Measurements from ENCODE around the gene IFITM2. TPM values are rescaled to one million over a fixed set of nuclear protein-coding genes. Genes with fewer than 3 reads are reported as not detected.
"Not testable (repeated sequence)": the region's sequence is repeated elsewhere in the genome, so short reads cannot be mapped to it uniquely, and the experiment has no call there.

The IFITM2 gene
- total RNA-seq, 1 experiment from 2014 or later: 421 TPM

DNA sequence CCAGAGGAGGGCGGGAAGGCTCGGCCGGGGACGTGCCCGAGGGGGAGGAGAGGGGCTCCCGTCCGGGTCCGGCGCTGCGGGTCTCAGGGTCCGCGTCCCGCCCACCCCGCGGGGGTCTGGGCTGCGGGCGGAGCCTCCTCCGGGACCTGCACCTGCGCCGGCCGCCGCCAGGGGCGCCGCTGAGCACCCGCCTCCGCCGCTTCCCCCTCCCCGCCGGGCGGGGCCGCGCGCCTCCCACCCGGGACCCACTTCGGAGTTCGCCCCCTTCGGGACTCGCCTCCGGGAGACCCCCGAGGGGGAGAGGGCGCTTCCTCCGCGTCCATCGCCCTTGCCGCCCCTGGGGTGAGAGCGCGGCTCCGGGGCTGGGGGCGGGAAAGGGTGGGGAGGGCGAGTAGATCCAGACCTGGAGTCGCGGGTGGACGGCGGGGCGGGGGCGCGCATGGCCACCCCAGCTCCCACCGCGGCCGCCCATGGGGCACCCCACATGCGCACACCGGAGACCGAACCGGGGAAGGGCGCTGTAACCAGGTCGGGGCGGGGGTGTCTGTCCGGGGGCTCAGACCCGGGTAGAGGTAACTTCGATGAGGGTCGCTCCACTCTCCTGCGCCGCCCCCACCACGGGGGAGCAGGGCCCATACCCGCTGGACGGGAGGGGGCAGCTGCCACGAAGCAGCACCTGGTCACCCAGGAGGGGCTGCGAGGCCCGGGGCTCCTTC is 10.9 kb downstream of the IFITM2 start:
- not testable (repeated sequence) for H3K4me3 Mint-ChIP-seq; H3K14ac ChIP-seq (ENCODE audit: insufficient read depth, low read length); H3K9me3 ChIP-seq (ENCODE audit: control insufficient read depth, low read depth, low read length); H3K9me3 Mint-ChIP-seq; H3K18ac ChIP-seq (ENCODE audit: insufficient read length, low read depth, low read length); DNase-seq; H3K79me1 ChIP-seq (ENCODE audit: insufficient read depth, low read depth, low read length, poor library complexity, severe bottlenecking); H4K5ac ChIP-seq (ENCODE audit: insufficient read length, low read depth, low read length); H3K27ac ChIP-seq (ENCODE audit: insufficient read length, low read depth, low read length); H3K4me1 ChIP-seq (ENCODE audit: insufficient read depth, low read length); H3K4me2 ChIP-seq (ENCODE audit: insufficient read depth, insufficient read length, low read length); H3T11ph ChIP-seq (ENCODE audit: low read length); H3K79me2 ChIP-seq (ENCODE audit: insufficient read depth, low read length); H3K27ac Mint-ChIP-seq; H2BK15ac ChIP-seq (ENCODE audit: low read depth, low read length); H4K20me1 ChIP-seq (ENCODE audit: control insufficient read depth, insufficient read depth, insufficient read length); H3K4ac ChIP-seq (ENCODE audit: low read depth, low read length); H2AK5ac ChIP-seq (ENCODE audit: insufficient read length, low read length); H3K27me3 Mint-ChIP-seq (ENCODE audit: low read depth); H4K8ac ChIP-seq (replicated peaks; ENCODE audit: insufficient read length, low read depth, low read length); H2BK120ac ChIP-seq (ENCODE audit: low read depth, low read length, poor library complexity, severe bottlenecking); H3K27me3 ChIP-seq (ENCODE audit: insufficient read depth, low read length); H2BK5ac ChIP-seq (ENCODE audit: insufficient read length, low read length); H2BK12ac ChIP-seq (ENCODE audit: insufficient read length, low read depth, low read length); H3K9ac ChIP-seq (ENCODE audit: extremely low read depth, insufficient read length, low read length); H3K56ac ChIP-seq (ENCODE audit: insufficient read length, low read depth, low read length); H2BK20ac ChIP-seq (ENCODE audit: low read depth, low read length, poor library complexity, severe bottlenecking); H4K91ac ChIP-seq (ENCODE audit: insufficient read length, low read depth, low read length); H2AFZ ChIP-seq (ENCODE audit: low read length); H3K23ac ChIP-seq (ENCODE audit: insufficient read length, low read depth, low read length)
- peaks cover 26 to 48% of the 10 kb centered on the region in 2 experiments for H3K4me1 Mint-ChIP-seq
- peaks cover 30% of the 10 kb centered on the region for H3K23me2 ChIP-seq (ENCODE audit: insufficient read length, low read depth, low read length, poor library complexity, severe bottlenecking)
- WGBS (ENCODE audit: extremely low coverage, insufficient read length, low lambda C conversion rate): no CpG with 5 or more reads among the region's 79 CpGs
- H3K36me3 Mint-ChIP-seq (ENCODE audit: insufficient read depth in 1 of 3, low read depth in 3 of 3): peaks cover 6 to 19% (median 6%) of the 10 kb centered on the region in 3 experiments; a peak in 6 of 7 replicates

GRCh38 chr11:319121-319887 is 11.7 kb downstream of the IFITM2 start:
- Histone ChIP-seq H3K18ac (ENCODE audit: insufficient read length, low read depth, low read length) (peak overlapping the region; percentile 11), H3K4me2 (ENCODE audit: insufficient read depth, insufficient read length, low read length) (peak overlapping the region; percentile 72), H3K23me2 (ENCODE audit: insufficient read length, low read depth, low read length, poor library complexity, severe bottlenecking) (peaks cover 30% of the 10 kb centered on the region)
- not testable (repeated sequence) for H3K9me3 ChIP-seq (ENCODE audit: control insufficient read depth, low read depth, low read length); H3K27me3 ChIP-seq (ENCODE audit: insufficient read depth, low read length); H4K8ac ChIP-seq (replicated peaks; ENCODE audit: insufficient read length, low read depth, low read length); H2BK12ac ChIP-seq (ENCODE audit: insufficient read length, low read depth, low read length); H4K5ac ChIP-seq (ENCODE audit: insufficient read length, low read depth, low read length); H3T11ph ChIP-seq (ENCODE audit: low read length); H3K4ac ChIP-seq (ENCODE audit: low read depth, low read length); H2BK20ac ChIP-seq (ENCODE audit: low read depth, low read length, poor library complexity, severe bottlenecking); H3K27me3 Mint-ChIP-seq (ENCODE audit: low read depth); H2AFZ ChIP-seq (ENCODE audit: low read length); H4K20me1 ChIP-seq (ENCODE audit: control insufficient read depth, insufficient read depth, insufficient read length); H2AK5ac ChIP-seq (ENCODE audit: insufficient read length, low read length); H2BK15ac ChIP-seq (ENCODE audit: low read depth, low read length); H4K91ac ChIP-seq (ENCODE audit: insufficient read length, low read depth, low read length); H3K9me3 Mint-ChIP-seq; H3K4me1 ChIP-seq (ENCODE audit: insufficient read depth, low read length); H3K27ac ChIP-seq (ENCODE audit: insufficient read length, low read depth, low read length); H3K9ac ChIP-seq (ENCODE audit: extremely low read depth, insufficient read length, low read length); H3K14ac ChIP-seq (ENCODE audit: insufficient read depth, low read length); H2BK5ac ChIP-seq (ENCODE audit: insufficient read length, low read length); H3K23ac ChIP-seq (ENCODE audit: insufficient read length, low read depth, low read length); H3K79me2 ChIP-seq (ENCODE audit: insufficient read depth, low read length); H3K79me1 ChIP-seq (ENCODE audit: insufficient read depth, low read depth, low read length, poor library complexity, severe bottlenecking); H3K56ac ChIP-seq (ENCODE audit: insufficient read length, low read depth, low read length); H2BK120ac ChIP-seq (ENCODE audit: low read depth, low read length, poor library complexity, severe bottlenecking)
- peak; percentile 57 for DNase-seq
- peaks cover 6 to 15% (median 6%) of the 10 kb centered on the region in 3 experiments; a peak in 6 of 7 replicates for H3K36me3 Mint-ChIP-seq (ENCODE audit: insufficient read depth in 1 of 3, low read depth in 3 of 3)
- H3K4me1 Mint-ChIP-seq: peaks cover 29 to 45% of the 10 kb centered on the region in 2 experiments
- H3K27ac Mint-ChIP-seq: peak overlapping the region in 2 of 3 experiments; percentile 31 to 54; a peak in 1 of 7 replicates
- WGBS (ENCODE audit: extremely low coverage, insufficient read length, low lambda C conversion rate): no CpG with 5 or more reads among the region's 29 CpGs
- peak overlapping the region; percentile 97 for H3K4me3 Mint-ChIP-seq
